GM21515 (cell line): ENCODE measurements around the gene FAM180B.
"Not testable (repeated sequence)": the region's sequence is repeated elsewhere in the genome, so short reads cannot be mapped to it uniquely, and the experiment has no call there.

Experiments
- ATAC-seq: cut with Tn5 transposase; IDR thresholded peaks from one replicate; pipeline ENCODE4 v1.9.1; 2021; ENCODE audit not compliant: unreplicated experiment

FAM180B gene, protein sequence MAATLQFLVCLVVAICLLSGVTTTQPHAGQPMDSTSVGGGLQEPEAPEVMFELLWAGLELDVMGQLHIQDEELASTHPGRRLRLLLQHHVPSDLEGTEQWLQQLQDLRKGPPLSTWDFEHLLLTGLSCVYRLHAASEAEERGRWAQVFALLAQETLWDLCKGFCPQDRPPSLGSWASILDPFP

GRCh38 chr11:47586098-47586855, at the start of gene FAM180B:
FAM180B (plus strand) TSS chr11:47586678; CDS start chr11:47586769, 91 bp downstream.
- ATAC-seq: no peak

DNA sequence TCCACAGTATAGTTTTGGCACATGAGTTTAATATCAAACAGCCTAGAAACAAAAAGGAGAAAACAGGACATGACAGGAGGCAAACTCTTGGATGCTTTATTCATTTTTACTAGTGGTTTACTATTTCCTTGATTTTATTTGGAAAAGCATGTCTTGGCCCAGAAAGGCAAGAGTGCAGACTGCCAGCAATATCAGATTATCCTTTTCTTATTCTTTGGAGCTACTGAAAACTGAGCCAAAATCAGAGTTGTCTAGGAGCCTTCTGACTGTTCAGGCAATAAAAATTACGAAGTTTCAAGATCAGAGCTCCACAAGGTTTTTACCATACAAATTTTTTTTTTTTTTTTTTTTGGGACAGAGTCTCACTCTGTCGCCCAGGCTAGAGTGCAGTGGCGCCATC, 49.6 kb upstream of the FAM180B start:
- ATAC-seq: no peak

GRCh38 chr11:47538741-47539565, 47.5 kb upstream of the FAM180B start:
- ATAC-seq: no peak

DNA sequence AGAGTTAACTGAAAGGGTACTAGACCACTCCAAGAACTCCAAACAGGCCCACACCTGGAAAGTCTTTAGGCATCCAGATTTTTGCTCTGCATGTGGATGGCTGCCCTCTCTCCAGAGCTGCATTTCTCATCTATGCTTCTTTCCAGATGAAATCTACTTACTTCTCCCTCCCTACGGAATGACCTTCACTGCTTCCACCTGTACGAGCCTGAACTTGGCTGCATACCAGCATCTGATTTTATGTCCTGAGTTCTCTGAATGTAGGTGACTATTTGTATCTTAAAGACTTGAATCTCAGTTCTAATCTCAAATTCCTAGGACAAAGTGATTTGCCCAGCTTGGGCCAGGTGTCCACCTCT, 46.8 kb upstream of the FAM180B start:
- no peak for ATAC-seq

- no peak for ATAC-seq
Measured at GRCh38 chr11:47541070-47541469, 45.4 kb upstream of the FAM180B start.

GRCh38 chr11:47545298-47545697, 41.2 kb upstream of the FAM180B start:
- no peak for ATAC-seq

GRCh38 chr11:47546274-47546673, 40.2 kb upstream of the FAM180B start:
- ATAC-seq: not testable (repeated sequence)

DNA sequence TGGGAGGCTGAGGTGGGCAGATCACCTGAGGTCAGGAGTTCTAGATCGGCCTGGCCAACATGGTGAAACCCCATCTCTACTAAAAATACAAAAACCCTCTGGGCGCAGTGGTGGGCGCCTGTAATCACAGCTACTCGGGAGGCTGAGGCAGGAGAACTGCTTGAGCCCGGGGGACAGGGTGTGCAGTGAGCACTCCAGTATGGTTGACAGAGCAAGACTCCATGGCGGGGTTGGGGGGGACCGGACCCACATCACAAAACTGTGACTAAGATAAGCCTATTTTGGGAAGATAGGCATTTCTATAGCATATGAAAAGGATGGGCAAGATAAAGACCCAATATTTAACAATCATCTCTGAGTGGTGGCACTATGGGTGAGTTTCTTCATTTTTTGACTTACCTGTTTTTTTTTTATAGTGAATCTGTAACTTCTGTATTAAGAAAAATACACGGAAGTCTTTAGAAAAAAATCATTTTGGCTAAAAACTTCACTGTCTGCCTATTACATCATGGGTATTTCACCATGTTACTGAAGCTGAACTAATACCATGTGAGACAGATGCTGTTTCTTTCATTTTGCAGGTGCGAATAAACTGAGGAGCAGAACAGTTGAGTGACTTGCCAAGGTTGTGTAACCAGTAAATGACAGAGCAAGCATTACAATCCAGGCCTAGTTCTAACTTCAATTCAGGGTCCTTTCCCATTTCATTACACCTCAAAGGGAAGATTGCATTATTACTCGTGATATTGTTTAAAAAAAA, 36.0 kb upstream of the FAM180B start:
- ATAC-seq: no peak

- no peak for ATAC-seq
Measured at GRCh38 chr11:47551086-47551485, 35.4 kb upstream of the FAM180B start.

DNA sequence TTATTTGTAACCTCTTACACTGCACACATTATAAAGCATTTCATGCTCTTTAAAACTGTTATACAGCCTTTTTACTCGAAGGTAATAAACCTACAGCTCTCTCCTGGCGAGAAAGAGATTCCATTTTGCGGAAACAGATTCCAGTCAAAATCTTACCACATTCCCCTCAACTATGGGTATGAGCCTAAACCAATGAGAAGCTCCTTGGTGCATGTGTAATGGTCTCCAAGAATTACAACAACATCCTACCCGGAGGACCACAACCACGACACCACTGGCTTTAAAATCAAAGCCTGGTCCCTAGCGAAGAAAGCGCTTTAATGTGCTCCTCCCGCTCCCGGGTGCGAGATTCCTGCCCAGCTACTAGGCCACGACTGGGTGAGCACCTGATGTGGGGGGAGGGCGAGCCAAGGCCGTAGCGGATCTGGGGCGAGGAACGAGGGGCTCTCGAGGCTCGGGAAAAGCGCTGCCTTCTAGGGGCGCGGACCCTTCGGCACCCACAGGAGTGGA, 34.4 kb upstream of the FAM180B start:
- ATAC-seq: peak; percentile 3

DNA sequence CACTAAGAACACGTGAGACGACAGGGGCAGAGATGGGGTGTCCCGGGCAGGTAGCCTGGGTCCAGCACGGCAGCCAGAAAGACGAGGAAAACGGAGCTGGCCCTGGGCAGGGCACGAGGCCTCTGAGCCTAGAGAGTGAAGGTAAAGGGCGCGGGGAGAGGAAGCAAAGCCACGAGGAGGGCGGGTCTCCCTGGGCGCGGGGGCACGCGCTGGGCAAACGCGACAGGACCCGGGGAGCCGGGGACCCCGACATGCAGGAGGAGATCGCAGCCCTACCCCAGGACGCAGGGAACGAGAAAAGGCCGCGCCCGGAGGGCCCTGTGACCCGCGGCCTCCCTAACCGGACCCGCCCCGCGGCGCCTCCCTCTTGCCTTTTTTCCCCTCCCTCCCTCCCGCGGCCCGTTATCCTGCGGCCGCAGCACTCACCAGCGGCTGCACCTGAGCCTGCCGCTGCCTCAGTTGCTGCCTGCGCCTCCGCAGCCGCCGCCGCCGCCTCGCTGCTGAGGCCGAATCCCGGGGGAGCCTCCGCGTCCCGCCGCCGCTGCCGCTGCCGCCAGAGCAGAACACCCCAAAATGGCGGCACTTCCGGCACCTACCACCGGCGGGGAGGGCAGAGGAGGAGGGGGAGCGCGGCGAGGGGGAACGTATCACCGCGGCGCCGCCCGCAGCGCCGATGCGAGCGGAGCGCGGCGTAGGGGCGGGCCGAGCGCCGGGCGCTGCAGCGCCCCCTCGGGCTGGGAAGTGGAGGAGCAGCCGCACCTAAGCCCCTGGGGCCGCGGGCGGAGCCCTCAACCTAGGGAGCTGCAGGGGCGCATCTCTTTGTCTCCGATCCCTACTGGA, 33.7 kb upstream of the FAM180B start, which contains the start of gene CELF1:
Gene CELF1, minus strand, starts transcription at position 567 of the 840 bp plus-strand sequence. CDS start 53,609 bp downstream, outside the sequence.
- ATAC-seq: peak; percentile 94

DNA sequence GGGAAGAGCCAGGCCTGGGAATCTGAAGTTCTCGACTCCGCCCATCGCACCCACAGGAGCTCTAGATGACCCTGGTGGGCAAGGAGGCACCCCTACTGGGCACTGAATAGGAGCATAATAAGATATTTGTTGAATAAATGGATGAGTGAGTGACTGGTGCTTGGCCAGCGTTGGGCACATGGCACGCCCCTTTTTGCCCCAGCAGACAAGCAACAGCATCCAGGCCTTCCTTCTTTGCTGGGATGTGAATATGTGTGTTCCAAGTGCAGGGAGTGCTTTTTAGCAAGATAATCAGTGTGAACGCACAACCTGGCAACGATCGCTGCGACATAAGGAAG, 33.1 kb upstream of the FAM180B start:
- ATAC-seq: peak; percentile 28

GRCh38 chr11:47557004-47557403, 29.5 kb upstream of the FAM180B start:
- not testable (repeated sequence) for ATAC-seq

GRCh38 chr11:47558695-47559094, 27.8 kb upstream of the FAM180B start:
- no peak for ATAC-seq

- ATAC-seq: no peak
Measured at GRCh38 chr11:47560426-47560825, 26.1 kb upstream of the FAM180B start.

DNA sequence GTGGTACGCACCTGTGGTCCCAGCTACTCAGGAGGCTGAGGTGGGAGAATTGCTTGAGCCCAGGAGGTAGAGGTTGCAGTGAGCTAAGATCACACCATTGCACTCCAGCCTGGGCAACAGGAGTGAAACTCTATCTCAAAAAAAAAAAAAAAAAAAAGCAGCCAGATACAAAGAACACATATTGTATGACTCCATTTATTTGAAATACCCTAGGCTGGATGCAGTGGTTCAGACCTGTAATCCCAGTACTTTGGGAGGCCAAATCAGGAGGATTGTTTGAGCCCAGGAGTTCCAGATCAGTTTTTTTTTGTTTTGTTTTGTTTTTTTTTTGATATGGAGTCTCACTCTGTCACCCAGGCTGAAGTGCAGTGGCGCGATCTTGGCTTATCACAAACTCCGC, 24.1 kb upstream of the FAM180B start:
- not testable (repeated sequence) for ATAC-seq

DNA sequence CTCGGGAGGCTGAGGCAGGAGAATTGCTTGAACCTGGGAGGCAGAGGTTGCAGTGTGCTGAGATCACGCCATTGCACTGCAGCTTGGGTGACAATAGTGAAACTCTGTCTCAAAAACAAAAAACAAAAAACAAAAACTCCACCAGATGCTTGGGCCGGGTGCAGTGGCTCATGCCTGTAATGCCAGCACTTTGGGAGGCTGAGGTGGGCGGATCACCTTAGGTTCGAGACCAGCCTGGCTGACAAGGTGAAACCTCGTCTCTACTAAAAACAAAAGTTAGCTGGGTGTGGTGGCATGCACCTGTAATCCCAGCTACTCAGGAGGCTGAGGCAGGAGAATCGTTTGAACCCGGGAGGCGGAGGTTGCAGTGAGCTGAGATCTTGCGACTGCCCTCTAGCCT, 22.1 kb upstream of the FAM180B start:
- not testable (repeated sequence) for ATAC-seq

- ATAC-seq: no peak
Measured at GRCh38 chr11:47564933-47565339, 21.5 kb upstream of the FAM180B start.

DNA sequence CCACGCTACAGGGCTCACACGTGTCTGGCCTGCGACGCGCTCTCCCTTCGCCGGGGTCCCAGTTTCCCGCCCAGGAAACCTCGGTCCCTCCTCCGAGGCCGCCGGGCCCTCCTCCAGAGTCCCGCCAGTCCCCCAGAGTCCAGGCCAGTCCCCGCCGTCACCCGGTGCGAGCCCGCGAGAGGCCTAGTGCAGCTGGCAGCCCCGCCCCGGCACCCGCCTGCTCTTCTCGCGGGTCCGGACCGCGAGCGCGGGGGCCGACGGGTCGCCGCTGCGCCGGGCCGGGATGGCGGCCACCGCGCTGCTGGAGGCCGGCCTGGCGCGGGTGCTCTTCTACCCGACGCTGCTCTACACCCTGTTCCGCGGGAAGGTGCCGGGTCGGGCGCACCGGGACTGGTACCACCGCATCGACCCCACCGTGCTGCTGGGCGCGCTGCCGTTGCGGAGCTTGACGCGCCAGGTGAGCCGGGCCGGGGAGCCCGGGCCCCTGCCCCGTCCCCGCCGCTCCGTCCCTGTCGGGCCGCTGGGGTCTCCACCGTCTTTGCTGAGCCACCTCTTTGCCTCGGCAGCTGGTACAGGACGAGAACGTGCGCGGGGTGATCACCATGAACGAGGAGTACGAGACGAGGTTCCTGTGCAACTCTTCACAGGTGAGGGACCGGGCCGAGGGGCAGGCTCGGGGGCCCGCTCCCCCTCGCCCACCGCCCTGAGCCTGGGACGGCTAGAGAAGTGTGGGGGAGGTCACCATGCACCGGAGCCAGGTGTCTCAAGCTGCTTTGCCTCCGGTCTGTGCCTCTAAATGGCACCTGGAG, 20.9 kb upstream of the FAM180B start, which contains the start of gene PTPMT1:
Gene PTPMT1, plus strand, starts transcription at position 260 of the 809 bp plus-strand sequence. Its CDS starts 24 bp downstream, at position 284.
- peak; percentile 82 for ATAC-seq
